OCI-LY1 (cell line): ENCODE results near the gene BRF1.

Source experiments
- EZH2 ChIP-seq: fragments of 200-600 bp; sonication (generic), shearing (Covaris generic); IDR thresholded peaks from 2 replicates; pipeline ENCODE4 v1.8.0; 2017; ENCODE audit warnings: borderline replicate concordance, mixed run types, mild to moderate bottlenecking, antibody characterized with exemption, low read length, moderate library complexity, mixed read lengths
- TF ChIP-seq, protein P1 (sequence below): fragments of 200-600 bp; sonication (generic), shearing (Covaris generic); IDR thresholded peaks from 2 replicates; pipeline ENCODE4 v1.5.1; 2017; ENCODE audit warnings: mild to moderate bottlenecking, antibody characterized with exemption, low read length, moderate library complexity, mixed read lengths

DNA sequence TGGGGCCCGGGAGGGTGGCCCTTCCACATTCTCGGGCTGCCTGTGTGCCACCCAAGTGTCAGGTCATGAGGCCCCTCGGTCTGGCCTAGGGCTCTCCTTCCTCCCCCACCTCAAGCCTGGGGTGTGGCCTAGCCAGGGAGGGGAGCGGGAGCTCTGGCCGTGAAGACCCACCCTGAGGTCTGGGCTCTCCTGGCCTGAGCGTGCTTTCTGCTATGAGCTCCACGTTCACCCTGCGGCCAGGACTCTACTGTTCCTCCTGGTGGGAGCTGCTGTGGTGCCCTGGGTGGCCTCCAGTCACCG lies 25.7 kb upstream of the BRF1 start:
- TF ChIP-seq, protein P1, sequence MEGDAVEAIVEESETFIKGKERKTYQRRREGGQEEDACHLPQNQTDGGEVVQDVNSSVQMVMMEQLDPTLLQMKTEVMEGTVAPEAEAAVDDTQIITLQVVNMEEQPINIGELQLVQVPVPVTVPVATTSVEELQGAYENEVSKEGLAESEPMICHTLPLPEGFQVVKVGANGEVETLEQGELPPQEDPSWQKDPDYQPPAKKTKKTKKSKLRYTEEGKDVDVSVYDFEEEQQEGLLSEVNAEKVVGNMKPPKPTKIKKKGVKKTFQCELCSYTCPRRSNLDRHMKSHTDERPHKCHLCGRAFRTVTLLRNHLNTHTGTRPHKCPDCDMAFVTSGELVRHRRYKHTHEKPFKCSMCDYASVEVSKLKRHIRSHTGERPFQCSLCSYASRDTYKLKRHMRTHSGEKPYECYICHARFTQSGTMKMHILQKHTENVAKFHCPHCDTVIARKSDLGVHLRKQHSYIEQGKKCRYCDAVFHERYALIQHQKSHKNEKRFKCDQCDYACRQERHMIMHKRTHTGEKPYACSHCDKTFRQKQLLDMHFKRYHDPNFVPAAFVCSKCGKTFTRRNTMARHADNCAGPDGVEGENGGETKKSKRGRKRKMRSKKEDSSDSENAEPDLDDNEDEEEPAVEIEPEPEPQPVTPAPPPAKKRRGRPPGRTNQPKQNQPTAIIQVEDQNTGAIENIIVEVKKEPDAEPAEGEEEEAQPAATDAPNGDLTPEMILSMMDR, result no peak
- no peak for TF ChIP-seq EZH2
